ENCODE measurements around the gene SP100. TPM values are rescaled to one million over a fixed set of nuclear protein-coding genes. Genes with fewer than 3 reads are reported as not detected.

The SP100 gene
- total and polyA plus RNA-seq, 9 donors = 63.1 to 89.6 (median 75.0) TPM

GRCh38 chr2:230521386-230521785, 105.4 kb downstream of the SP100 start:
- no peaks in the 10 kb centered on the region for H3K4me1 ChIP-seq (ENCODE audit: insufficient read depth)
- WGBS, 3 donors = 75 to 93% (median 76%) methylated on average over 2 of the region's 2 CpGs

GRCh38 chr2:230525682-230526081, 109.7 kb downstream of the SP100 start:
- no peaks in the 10 kb centered on the region for H3K4me1 ChIP-seq (ENCODE audit: insufficient read depth)
- H3K27ac ChIP-seq = no peak overlapping the region
- no peaks in the 10 kb centered on the region for H3K27me3 ChIP-seq
- TF ChIP-seq POLR2A (IDR thresholded peaks at IDR 0.05) (no peak), EP300 (IDR thresholded peaks at IDR 0.05) (no peak)
- TF ChIP-seq, protein P1, sequence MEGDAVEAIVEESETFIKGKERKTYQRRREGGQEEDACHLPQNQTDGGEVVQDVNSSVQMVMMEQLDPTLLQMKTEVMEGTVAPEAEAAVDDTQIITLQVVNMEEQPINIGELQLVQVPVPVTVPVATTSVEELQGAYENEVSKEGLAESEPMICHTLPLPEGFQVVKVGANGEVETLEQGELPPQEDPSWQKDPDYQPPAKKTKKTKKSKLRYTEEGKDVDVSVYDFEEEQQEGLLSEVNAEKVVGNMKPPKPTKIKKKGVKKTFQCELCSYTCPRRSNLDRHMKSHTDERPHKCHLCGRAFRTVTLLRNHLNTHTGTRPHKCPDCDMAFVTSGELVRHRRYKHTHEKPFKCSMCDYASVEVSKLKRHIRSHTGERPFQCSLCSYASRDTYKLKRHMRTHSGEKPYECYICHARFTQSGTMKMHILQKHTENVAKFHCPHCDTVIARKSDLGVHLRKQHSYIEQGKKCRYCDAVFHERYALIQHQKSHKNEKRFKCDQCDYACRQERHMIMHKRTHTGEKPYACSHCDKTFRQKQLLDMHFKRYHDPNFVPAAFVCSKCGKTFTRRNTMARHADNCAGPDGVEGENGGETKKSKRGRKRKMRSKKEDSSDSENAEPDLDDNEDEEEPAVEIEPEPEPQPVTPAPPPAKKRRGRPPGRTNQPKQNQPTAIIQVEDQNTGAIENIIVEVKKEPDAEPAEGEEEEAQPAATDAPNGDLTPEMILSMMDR (IDR thresholded peaks at IDR 0.05) = no peak
- H3K9me3 ChIP-seq = no peaks in the 10 kb centered on the region
- no peak overlapping the region for H3K4me3 ChIP-seq
- H3K36me3 ChIP-seq = no peaks in the 10 kb centered on the region
- WGBS, 3 donors = 98 to 100% (median 98%) methylated on average over 3 of the region's 3 CpGs
- intact Hi-C loops (cut with DNase I) = no loop called here
- no peak for DNase-seq

More at GRCh38 chr2:230521386-230521785, 105.4 kb downstream of the SP100 start:
- H3K36me3 ChIP-seq = no peaks in the 10 kb centered on the region
- TF ChIP-seq EP300 (IDR thresholded peaks at IDR 0.05) (no peak), POLR2A (IDR thresholded peaks at IDR 0.05) (no peak)
- TF ChIP-seq, protein P1 (IDR thresholded peaks at IDR 0.05) = no peak
- no peaks in the 10 kb centered on the region for H3K9me3 ChIP-seq
- no peak overlapping the region for H3K4me3 ChIP-seq
- no peaks in the 10 kb centered on the region for H3K27me3 ChIP-seq
- H3K27ac ChIP-seq = no peak overlapping the region
- no peak for DNase-seq
- intact Hi-C loops (cut with DNase I) = no loop called here

DNA sequence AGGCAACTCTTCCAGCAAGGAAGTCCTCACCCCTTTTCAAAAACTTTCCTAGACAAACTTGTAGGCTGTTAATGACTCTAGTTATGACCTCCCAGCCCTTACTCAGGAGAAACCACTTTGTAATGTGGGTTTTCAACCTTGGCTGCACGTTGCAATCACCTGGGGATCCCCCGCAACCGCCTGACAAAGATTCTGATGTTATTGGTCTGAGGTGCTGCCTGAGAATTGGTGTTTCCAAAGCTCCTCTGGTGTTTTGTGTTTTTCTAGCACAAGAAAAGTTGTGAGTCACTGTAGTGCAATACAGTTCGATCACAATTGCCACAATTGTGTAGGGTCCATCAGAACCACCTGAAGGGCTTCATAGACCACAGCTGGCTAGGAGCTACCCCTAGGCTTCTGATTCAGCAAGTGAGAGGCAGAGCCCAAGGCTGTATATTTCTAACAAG, 121.6 kb downstream of the SP100 start:
- Histone ChIP-seq H3K27me3 (no peaks in the 10 kb centered on the region), H3K27ac (no peak overlapping the region), H3K4me1 (ENCODE audit: insufficient read depth) (no peaks in the 10 kb centered on the region), H3K4me3 (no peak overlapping the region), H3K36me3 (no peaks in the 10 kb centered on the region), H3K9me3 (peaks cover 0 to 7% of the 10 kb centered on the region in 2 donors)
- intact Hi-C loops (cut with DNase I) = no loop called here
- WGBS, 3 donors = 82 to 87% (median 86%) methylated on average over 4 of the region's 4 CpGs
- TF ChIP-seq POLR2A (IDR thresholded peaks at IDR 0.05) = no peak
- TF ChIP-seq, protein P1 (IDR thresholded peaks at IDR 0.05) = no peak
- no peak for DNase-seq

GRCh38 chr2:230540332-230540731, 124.3 kb downstream of the SP100 start:
- Histone ChIP-seq H3K9me3 (peaks cover 0 to 12% of the 10 kb centered on the region in 2 donors), H3K4me3 (no peak overlapping the region), H3K36me3 (no peaks in the 10 kb centered on the region), H3K27me3 (no peaks in the 10 kb centered on the region), H3K27ac (no peak overlapping the region), H3K4me1 (ENCODE audit: insufficient read depth) (no peaks in the 10 kb centered on the region)
- WGBS, 3 donors = 87 to 95% (median 91%) methylated on average over 1 of the region's 1 CpG
- no peak for DNase-seq
- intact Hi-C loops (cut with DNase I) = no loop called here
- TF ChIP-seq, protein P1 (IDR thresholded peaks at IDR 0.05) = no peak
- TF ChIP-seq EP300 (IDR thresholded peaks at IDR 0.05) (no peak), POLR2A (IDR thresholded peaks at IDR 0.05) (no peak)
